Mesodermal cell (in vitro differentiated cells): ENCODE results near the gene ZNF827.

Source experiments
- H3K27ac ChIP-seq: 2 replicates; pipeline ENCODE4 v1.7.0; 2013; ENCODE audit warnings: mild to moderate bottlenecking, low read depth, low read length, moderate library complexity; ENCODE audit not compliant: severe bottlenecking
- H3K36me3 ChIP-seq: 2 replicates; pipeline ENCODE4 v1.7.1; 2013; ENCODE audit warnings: mild to moderate bottlenecking, low read length, moderate library complexity; ENCODE audit not compliant: control insufficient read depth, insufficient read depth
- H3K4me1 ChIP-seq: one replicate; pipeline ENCODE4 v1.7.1; 2013; ENCODE audit warnings: mild to moderate bottlenecking, low read length; ENCODE audit not compliant: insufficient read depth, control insufficient read depth, poor library complexity, severe bottlenecking
- H3K4me3 ChIP-seq: 2 replicates; pipeline ENCODE4 v1.7.0; 2013; ENCODE audit warnings: low read length, control low read depth, mild to moderate bottlenecking; ENCODE audit not compliant: insufficient read depth, poor library complexity, severe bottlenecking; ENCODE audit errors: extremely low read depth
- H3K9me3 ChIP-seq: 2 replicates; pipeline ENCODE4 v1.7.1; 2013; ENCODE audit warnings: mild to moderate bottlenecking, low read length, moderate library complexity; ENCODE audit not compliant: control insufficient read depth
- WGBS, 2 experiments: methylation state at CpG; one replicate each; pipeline ENCODE4 v1.1.5; 2013; ENCODE audit warnings: missing lambda C conversion rate in 2 of 2; ENCODE audit not compliant: insufficient coverage in 2 of 2; 5-methylcytosine and 5-hydroxymethylcytosine counted together

The ZNF827 gene

DNA sequence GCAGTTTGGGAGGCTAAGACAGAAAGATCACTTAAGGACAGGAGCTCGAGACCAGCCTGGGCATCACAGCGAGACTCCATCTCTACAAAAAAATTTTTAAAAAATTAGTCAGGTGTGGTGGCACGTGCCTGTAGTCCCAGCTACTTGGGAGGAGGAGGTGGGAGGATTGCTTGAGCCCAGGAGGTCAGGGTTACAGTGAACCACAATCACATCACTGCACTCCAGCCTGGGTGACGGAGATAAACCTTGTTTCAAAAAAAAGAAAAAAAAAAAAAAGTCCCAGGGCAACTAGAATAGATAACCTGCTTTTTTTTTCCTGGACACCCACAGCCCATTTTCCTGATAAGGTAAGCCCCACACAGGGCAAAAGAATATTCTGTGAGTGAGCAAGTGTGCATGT, 162.4 kb downstream of the ZNF827 start:
- H3K36me3 ChIP-seq, result peaks cover 68% of the 10 kb centered on the region
- whole genome bisulfite sequencing, 2 experiments, result 100% methylated on average over 1 to 2 of the region's 4 CpGs
- no peak overlapping the region for H3K27ac ChIP-seq
- no peaks in the 10 kb centered on the region for H3K9me3 ChIP-seq
- H3K4me1 ChIP-seq, result peaks cover 15% of the 10 kb centered on the region
- no peak overlapping the region for H3K4me3 ChIP-seq

DNA sequence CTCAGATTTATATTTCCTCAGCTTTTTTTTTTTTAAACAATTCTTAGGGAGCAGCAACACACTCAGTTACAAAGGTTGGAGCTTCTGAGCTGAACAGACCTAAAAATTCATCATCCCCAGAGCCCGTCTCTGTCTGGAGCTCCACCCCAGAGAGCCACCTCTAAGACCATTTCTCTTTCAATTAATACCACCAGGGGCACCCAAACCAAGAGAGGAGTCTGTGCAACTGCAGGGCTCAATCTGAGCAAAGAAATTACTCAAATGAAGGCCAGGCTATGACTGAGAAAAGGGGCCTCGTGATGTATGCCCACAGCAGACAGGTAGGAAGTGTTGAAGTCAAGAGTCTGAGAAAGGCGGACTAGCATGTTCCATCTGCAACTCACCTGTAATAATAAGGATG, 163.2 kb downstream of the ZNF827 start:
- Histone ChIP-seq H3K9me3 (no peaks in the 10 kb centered on the region), H3K4me1 (peaks cover 15% of the 10 kb centered on the region), H3K4me3 (no peak overlapping the region), H3K27ac (no peak overlapping the region), H3K36me3 (peaks cover 69% of the 10 kb centered on the region)
- WGBS, 2 experiments, result 94% methylated on average over 2 of the region's 3 CpGs; no CpG with 5 or more reads in 1 of the 2 experiments

DNA sequence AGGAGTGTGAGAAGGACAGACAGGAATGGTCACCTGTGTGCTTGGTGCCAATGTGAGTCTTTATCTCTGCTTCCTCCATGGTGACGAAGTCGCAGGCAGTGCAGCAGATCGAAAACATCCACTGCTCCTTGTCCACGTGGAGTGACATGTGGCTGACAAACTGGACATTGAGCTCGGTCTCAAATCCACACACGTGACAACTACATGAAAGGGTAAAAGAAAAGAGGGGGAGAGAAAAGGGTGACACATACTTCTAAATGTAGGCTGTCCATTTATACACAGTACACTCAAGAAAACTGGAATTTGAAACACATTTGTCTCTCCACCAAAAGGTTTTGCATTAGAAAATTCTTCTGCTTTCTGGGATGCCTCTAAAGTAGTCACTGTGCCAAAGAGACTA, 164.2 kb downstream of the ZNF827 start:
- peaks cover 12% of the 10 kb centered on the region for H3K4me1 ChIP-seq
- H3K36me3 ChIP-seq, result peaks cover 70% of the 10 kb centered on the region
- 97 to 100% methylated on average over 1 to 5 of the region's 6 CpGs for WGBS, 2 experiments
- no peaks in the 10 kb centered on the region for H3K9me3 ChIP-seq
- no peak overlapping the region for H3K27ac ChIP-seq
- no peak overlapping the region for H3K4me3 ChIP-seq

DNA sequence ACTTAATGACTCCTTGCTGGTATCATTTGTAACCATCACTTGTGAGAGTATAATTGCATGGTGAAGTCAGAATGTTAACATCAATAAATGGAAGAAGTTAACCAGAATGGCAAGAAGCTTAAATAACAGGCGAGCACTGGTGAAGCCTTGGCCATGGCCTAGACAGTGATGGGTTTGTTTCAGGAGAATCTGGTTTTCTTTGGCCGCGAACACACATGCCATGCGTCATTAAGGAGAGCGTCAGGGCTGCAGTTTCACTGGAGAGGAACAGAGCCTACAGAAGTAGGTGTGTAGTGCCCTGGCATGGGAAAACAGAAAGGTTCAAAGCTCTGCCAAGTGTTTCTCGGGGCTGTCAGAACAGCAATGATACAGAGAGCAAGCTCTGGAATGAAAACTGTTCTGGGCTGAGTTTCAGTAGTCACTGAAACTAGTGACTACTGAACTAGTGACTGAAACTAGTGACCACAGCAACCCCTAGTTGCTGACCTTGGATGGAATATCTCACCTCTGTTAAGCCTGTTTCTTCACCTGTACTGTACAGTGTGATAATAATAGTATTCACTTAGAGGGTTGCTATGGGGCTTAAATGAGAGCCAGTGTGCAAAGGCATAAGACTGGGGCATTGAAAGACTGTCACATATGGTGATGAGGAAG, 164.9 kb downstream of the ZNF827 start:
- Histone ChIP-seq H3K9me3 (no peaks in the 10 kb centered on the region), H3K4me3 (no peak overlapping the region), H3K36me3 (peaks cover 72% of the 10 kb centered on the region), H3K27ac (no peak overlapping the region), H3K4me1 (peaks cover 5% of the 10 kb centered on the region)
- WGBS, 2 experiments, result 94% methylated on average over 6 of the region's 6 CpGs

DNA sequence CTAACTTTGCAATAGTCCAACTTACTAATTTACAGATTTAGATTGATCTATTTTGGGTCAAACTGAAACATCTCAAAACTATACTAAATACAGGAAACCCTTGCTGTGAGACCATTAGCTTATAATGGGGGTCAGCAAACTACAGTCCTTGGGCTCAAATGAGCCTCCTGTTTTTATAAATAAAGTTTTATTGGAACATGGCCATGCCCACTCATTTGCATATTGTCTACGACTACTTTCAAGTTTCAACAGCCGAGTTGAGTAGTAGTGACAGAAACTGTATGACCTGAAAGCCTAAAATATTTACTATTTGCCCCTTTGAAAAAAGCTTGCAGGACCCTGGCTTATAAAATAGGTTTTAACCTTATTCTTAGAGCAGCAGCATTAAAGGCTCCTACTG, 166.3 kb downstream of the ZNF827 start:
- Histone ChIP-seq H3K4me1 (no peaks in the 10 kb centered on the region), H3K27ac (no peak overlapping the region), H3K4me3 (no peak overlapping the region), H3K36me3 (peaks cover 68% of the 10 kb centered on the region), H3K9me3 (peaks cover 3% of the 10 kb centered on the region)
- WGBS, 2 experiments, result 100% methylated on average over 2 of the region's 2 CpGs; no CpG with 5 or more reads in 1 of the 2 experiments

DNA sequence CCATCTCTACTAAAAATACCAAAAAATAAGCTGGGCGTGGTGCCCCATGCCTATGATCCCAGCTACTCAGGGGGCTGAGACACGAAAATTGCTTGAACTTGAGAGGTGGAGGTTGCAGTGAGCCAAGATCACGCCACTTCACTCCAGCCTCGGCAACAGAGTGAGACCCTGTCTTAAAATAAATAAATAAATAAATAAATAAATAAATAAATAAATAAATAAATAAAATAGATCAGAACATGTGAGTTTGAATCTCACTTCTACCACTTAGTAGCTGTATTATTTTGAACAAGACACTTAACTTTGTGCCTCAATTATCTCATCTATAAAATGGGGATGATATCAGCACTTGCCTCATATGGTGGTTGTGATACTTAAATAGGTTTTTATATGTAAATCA, 168.5 kb downstream of the ZNF827 start:
- H3K9me3 ChIP-seq, result peaks cover 7% of the 10 kb centered on the region
- peaks cover 68% of the 10 kb centered on the region for H3K36me3 ChIP-seq
- no peak overlapping the region for H3K27ac ChIP-seq
- 94 to 100% methylated on average over 2 of the region's 4 CpGs for WGBS, 2 experiments
- H3K4me3 ChIP-seq, result no peak overlapping the region
- peaks cover 4% of the 10 kb centered on the region for H3K4me1 ChIP-seq

DNA sequence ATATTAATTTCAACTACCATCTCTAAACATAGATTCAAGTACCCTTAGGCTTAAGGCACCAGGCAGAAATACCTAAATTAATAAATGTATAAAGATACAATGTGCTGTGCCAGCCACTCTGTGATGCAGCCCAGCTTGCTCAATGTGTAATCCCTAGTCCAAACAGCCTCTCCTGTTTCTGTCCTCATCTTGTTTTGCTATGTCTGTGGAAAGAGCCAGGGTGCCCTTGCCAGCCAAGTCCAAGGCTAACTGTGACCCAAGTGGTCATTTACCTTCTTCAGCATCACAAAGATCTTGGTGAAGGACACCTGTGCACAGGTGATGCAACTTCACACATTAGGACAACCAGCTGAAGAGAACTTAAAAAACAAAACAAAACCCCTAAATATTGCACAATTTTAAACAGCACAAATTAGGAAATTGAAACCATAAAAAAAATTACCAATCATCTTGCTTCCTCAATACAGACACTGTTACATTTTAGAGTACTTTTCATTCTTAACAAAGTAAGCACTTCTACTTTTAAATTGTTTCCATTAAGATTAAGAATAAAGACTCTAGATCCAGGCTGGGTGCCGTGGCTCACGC, 169.1 kb downstream of the ZNF827 start:
- H3K4me1 ChIP-seq, result peaks cover 4% of the 10 kb centered on the region
- H3K9me3 ChIP-seq, result peaks cover 7% of the 10 kb centered on the region
- H3K4me3 ChIP-seq, result no peak overlapping the region
- no peak overlapping the region for H3K27ac ChIP-seq
- no CpG with 5 or more reads among the region's 2 CpGs for WGBS, 2 experiments
- peaks cover 68% of the 10 kb centered on the region for H3K36me3 ChIP-seq

DNA sequence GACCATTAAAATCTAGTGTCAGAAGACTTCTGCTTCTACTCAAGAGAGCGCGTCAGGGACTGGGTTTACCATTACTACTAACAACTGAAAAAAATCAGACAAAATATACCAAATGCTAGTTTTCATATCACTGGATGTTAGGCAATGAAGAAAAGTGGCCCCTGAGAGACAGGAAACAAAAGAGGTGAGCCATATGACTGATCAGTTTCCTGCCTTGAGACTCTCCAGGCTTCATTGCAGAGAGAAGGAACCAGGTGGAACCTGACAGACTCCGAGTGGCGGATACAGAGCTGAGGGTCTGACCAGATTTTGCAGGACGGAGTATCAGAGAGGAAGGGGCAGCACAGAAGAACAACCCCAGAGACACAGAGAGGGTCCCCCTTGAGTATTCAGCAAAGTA, 172.3 kb downstream of the ZNF827 start:
- Histone ChIP-seq H3K9me3 (peaks cover 7% of the 10 kb centered on the region), H3K4me1 (peaks cover 4% of the 10 kb centered on the region), H3K27ac (no peak overlapping the region), H3K4me3 (no peak overlapping the region), H3K36me3 (peaks cover 68% of the 10 kb centered on the region)
- WGBS, 2 experiments, result 91 to 100% methylated on average over 3 to 5 of the region's 5 CpGs

DNA sequence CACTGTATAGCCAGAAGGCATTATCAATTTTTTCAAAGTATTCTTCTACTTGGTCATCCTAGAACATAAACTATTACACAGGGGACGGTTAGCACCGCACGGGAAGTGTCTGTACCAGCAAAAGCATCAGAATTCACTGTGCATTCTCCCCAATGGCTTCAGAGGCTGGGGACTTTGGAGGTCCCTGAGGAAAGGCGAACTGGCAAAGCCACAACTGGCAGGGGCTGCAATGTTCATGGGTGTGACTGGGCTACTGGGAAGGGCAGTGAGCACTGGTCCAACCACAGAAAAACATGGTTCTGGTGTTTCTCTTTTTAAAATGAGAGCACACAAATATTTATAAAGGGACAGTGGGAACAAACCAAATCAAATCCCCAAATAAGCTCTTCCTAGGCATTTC, 175.2 kb downstream of the ZNF827 start:
- H3K27ac ChIP-seq, result no peak overlapping the region
- no peak overlapping the region for H3K4me3 ChIP-seq
- WGBS, 2 experiments, result 91 to 100% methylated on average over 4 of the region's 4 CpGs
- peaks cover 7% of the 10 kb centered on the region for H3K9me3 ChIP-seq
- H3K4me1 ChIP-seq, result peaks cover 4% of the 10 kb centered on the region
- peaks cover 76% of the 10 kb centered on the region for H3K36me3 ChIP-seq

DNA sequence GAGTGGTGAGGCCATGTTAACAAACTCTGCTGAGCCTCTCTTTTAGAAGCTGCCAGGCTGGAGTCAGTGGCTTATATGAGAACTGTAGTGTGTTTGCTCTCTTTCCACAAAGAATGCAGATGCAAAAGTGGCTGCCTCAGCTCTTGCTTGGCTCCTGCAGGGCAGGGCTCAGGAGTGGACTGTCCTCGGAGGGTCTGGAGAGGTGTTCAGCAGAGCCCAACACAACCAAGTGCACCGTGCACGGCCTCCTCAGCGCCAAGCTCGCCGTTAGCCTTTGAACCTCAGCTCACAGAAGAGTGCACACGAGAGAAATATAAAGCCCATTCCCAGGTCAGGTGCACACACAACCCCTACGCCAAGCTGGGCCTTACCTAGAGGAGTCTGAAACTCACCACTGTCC, 175.9 kb downstream of the ZNF827 start:
- peaks cover 76% of the 10 kb centered on the region for H3K36me3 ChIP-seq
- 95 to 97% methylated on average over 6 to 8 of the region's 8 CpGs for WGBS, 2 experiments

More for the DNA sequence above, 175.9 kb downstream of the ZNF827 start:
- no peak overlapping the region for H3K4me3 ChIP-seq
- peaks cover 4% of the 10 kb centered on the region for H3K4me1 ChIP-seq
- peaks cover 7% of the 10 kb centered on the region for H3K9me3 ChIP-seq
- H3K27ac ChIP-seq, result no peak overlapping the region
